Measurements from ENCODE around the gene CD1C.
A peak's percentile ranks its signal among the peaks of the same experiment; 100 is the strongest.
"Not testable (repeated sequence)": the region's sequence is repeated elsewhere in the genome, so short reads cannot be mapped to it uniquely, and the experiment has no call there.

CD1C gene

GRCh38 chr1:158257888-158258287 is 31.8 kb upstream of the CD1C start:
- DNase-seq (ENCODE audit: low spot score), result no peak
- TF ChIP-seq, protein P1, sequence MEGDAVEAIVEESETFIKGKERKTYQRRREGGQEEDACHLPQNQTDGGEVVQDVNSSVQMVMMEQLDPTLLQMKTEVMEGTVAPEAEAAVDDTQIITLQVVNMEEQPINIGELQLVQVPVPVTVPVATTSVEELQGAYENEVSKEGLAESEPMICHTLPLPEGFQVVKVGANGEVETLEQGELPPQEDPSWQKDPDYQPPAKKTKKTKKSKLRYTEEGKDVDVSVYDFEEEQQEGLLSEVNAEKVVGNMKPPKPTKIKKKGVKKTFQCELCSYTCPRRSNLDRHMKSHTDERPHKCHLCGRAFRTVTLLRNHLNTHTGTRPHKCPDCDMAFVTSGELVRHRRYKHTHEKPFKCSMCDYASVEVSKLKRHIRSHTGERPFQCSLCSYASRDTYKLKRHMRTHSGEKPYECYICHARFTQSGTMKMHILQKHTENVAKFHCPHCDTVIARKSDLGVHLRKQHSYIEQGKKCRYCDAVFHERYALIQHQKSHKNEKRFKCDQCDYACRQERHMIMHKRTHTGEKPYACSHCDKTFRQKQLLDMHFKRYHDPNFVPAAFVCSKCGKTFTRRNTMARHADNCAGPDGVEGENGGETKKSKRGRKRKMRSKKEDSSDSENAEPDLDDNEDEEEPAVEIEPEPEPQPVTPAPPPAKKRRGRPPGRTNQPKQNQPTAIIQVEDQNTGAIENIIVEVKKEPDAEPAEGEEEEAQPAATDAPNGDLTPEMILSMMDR (IDR thresholded peaks at IDR 0.05; ENCODE audit: extremely low read depth, missing control alignments), result no peak

GRCh38 chr1:158259117-158259516 is 30.6 kb upstream of the CD1C start:
- TF ChIP-seq, protein P1 (IDR thresholded peaks at IDR 0.05; ENCODE audit: extremely low read depth, missing control alignments), result no peak
- DNase-seq (ENCODE audit: low spot score), result no peak

DNA sequence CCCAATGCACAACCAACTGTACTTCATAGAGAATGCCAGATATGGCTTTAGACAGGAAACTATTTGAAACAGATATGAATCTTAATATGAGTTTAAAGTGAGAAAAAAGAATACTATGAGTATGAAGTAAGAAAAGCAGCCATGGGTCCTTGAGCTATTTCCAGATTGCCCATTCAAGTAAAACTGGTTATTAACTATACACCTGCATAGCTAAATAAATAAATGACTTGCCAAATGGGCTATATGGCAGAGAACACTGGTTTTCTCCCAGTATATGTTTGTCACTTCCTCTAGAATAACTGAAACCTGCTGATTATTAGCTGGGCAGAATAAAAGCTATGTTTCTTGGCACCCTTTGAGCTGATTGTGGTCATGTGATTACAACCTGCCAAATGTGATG is 17.0 kb upstream of the CD1C start:
- DNase-seq (ENCODE audit: low spot score), result no peak
- TF ChIP-seq, protein P1 (IDR thresholded peaks at IDR 0.05; ENCODE audit: extremely low read depth, missing control alignments), result no peak

GRCh38 chr1:158274797-158275196 is 14.9 kb upstream of the CD1C start:
- TF ChIP-seq, protein P1 (IDR thresholded peaks at IDR 0.05; ENCODE audit: extremely low read depth, missing control alignments), result no peak
- peak; percentile 15 for DNase-seq (ENCODE audit: low spot score)

DNA sequence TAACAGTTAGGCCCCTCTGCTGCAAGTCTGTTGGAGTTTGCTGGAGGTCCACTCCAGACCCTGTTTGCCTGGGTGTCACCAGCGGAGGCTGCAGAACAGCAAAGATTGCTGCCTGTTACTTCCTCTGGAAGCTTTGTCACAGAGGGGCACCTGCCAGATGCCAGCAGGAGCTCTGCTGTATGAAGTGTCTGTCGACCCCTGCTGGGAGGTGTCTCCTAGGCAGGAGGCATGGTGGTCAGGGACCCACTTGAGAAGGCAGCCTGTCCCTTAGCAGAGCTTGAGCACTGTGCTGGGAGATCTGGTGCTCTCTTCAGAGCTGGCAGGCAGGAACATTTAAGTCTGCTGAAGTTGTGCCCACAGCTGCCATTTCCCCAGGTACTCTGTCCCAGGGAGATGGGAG is 7.3 kb upstream of the CD1C start:
- not testable (repeated sequence) for DNase-seq (ENCODE audit: low spot score)

GRCh38 chr1:158283965-158284364 is 5.8 kb upstream of the CD1C start:
- TF ChIP-seq, protein P1 (IDR thresholded peaks at IDR 0.05; ENCODE audit: extremely low read depth, missing control alignments), result no peak

GRCh38 chr1:158285756-158286241 is 3.9 kb upstream of the CD1C start:
- DNase-seq (ENCODE audit: low spot score), result peak; percentile 53
- TF ChIP-seq, protein P1 (IDR thresholded peaks at IDR 0.05; ENCODE audit: extremely low read depth, missing control alignments), result no peak

More at GRCh38 chr1:158283965-158284364, 5.8 kb upstream of the CD1C start:
- DNase-seq (ENCODE audit: low spot score), result peak; percentile 20

DNA sequence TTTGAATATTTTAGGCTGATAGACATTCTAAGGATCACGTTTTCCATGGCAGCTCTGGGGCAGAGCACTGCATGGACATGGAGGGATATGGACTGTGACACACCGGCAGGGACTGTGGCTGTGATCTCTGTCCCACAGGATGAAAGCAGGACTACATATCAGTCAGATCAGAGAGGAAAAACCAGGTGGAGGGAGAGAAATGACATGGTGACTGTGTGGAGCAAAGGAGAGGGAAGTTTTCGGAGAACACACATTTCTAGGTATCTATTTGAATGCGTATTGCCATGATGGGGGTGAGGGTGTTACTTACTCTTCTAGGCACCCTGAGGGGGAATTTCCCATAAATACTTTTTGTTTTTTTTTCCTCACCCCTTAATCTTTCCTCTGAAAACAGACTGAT is 3.2 kb upstream of the CD1C start:
- TF ChIP-seq, protein P1 (IDR thresholded peaks at IDR 0.05; ENCODE audit: extremely low read depth, missing control alignments), result no peak
- DNase-seq (ENCODE audit: low spot score), result no peak
